Mesendoderm (in vitro differentiated cells): ENCODE data around the gene MRPL19. TPM values are rescaled to one million over a fixed set of nuclear protein-coding genes. Genes with fewer than 3 reads are reported as not detected.

ENCODE experiments used
- small RNA-seq: library from polyadenylated mRNA; stranded (forward); fragments of <200 nt; extraction: miRNeasy Mini kit (QIAGEN cat#:217004); gene quantifications from one replicate; pipeline ENCODE3, GENCODE V24; 2013; ENCODE audit not compliant: insufficient read depth

Gene MRPL19

Small RNA genes lying within 50 kb of the gene (small RNA-seq; reads per million reads assigned to genes)
- not detected for gene RF00012
